HK-2 (cell line): ENCODE data around the gene ME3.

Experiments
- DNase-seq: peaks from one replicate; pipeline ENCODE4 v3.0.0-alpha.2; 2018; ENCODE audit not compliant: unreplicated experiment

ME3 gene

GRCh38 chr11:86487671-86488070 is 184.7 kb downstream of the ME3 start:
- DNase-seq = no peak

- DNase-seq = no peak
Observed at GRCh38 chr11:86486261-86487030, 186.0 kb downstream of the ME3 start.

- DNase-seq = no peak
Observed at GRCh38 chr11:86484795-86485166, 187.6 kb downstream of the ME3 start.

- peak; percentile 54 for DNase-seq
Observed at GRCh38 chr11:86483940-86484794, 188.2 kb downstream of the ME3 start.

GRCh38 chr11:86483610-86483939 is 188.8 kb downstream of the ME3 start:
- no peak for DNase-seq

GRCh38 chr11:86482692-86483091 is 189.7 kb downstream of the ME3 start:
- no peak for DNase-seq

- no peak for DNase-seq
Observed at GRCh38 chr11:86481399-86481798, 191.0 kb downstream of the ME3 start.

GRCh38 chr11:86478348-86478747 is 194.1 kb downstream of the ME3 start:
- no peak for DNase-seq

- no peak for DNase-seq
Observed at GRCh38 chr11:86477495-86478155, 194.8 kb downstream of the ME3 start.

- DNase-seq = no peak
Observed at GRCh38 chr11:86476109-86476861, 196.1 kb downstream of the ME3 start.

GRCh38 chr11:86475027-86475426 is 197.4 kb downstream of the ME3 start:
- DNase-seq = no peak

GRCh38 chr11:86473991-86474833 is 198.2 kb downstream of the ME3 start:
- no peak for DNase-seq

- no peak for DNase-seq
Observed at GRCh38 chr11:86469491-86470388, 202.7 kb downstream of the ME3 start.

- DNase-seq = no peak
Observed at GRCh38 chr11:86468169-86468568, 204.2 kb downstream of the ME3 start.

- no peak for DNase-seq
Observed at GRCh38 chr11:86464509-86465221, 207.8 kb downstream of the ME3 start.

GRCh38 chr11:86463955-86464354 is 208.5 kb downstream of the ME3 start:
- DNase-seq = no peak

GRCh38 chr11:86463120-86463519 is 209.3 kb downstream of the ME3 start:
- DNase-seq = no peak

GRCh38 chr11:86461892-86462291 is 210.5 kb downstream of the ME3 start:
- no peak for DNase-seq
